Measurements from ENCODE around the gene PCNT.

The PCNT gene

DNA sequence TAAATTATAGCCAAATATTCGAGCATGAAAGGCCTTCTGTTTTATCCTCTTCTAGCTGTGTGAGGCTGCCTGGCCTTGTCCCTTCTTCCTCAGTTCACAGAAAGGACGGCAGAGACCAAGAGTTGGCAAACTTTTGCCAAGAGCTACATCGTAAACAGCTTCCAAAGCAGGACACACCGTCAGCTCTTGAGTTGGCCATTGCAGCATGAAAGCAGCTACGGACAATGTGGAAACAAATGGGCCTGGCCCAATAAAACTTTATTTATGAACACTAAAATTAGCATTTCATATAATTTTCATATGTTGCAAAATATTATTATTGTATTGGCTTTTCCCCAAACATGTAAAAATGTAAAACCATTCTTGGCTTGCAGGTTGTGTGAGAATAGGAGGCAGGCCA lies 11.0 kb upstream of the PCNT start:
- Histone ChIP-seq H3K9me3 (ENCODE audit: control insufficient read depth, insufficient read depth, low read depth, low read length) (no peaks in the 10 kb centered on the region), H3K27ac (ENCODE audit: extremely low read depth, low read depth, low read length) (no peak overlapping the region), H3K4me1 (ENCODE audit: control insufficient read depth, insufficient read depth, low read length) (no peaks in the 10 kb centered on the region), H3K4me3 (ENCODE audit: low read depth, low read length) (no peak overlapping the region), H3K36me3 (ENCODE audit: control insufficient read depth in 2 of 2, insufficient read depth in 1 of 2, low read length in 2 of 2) (peaks cover 60 to 75% of the 10 kb centered on the region in 2 experiments)
- ChIA-PET CTCF (interaction anchor here (0.6 to 0.7 kb wide), 2 partner anchors 277 to 327 kb away, joined by 3 to 5 read pairs; no protein-coding TSS in a partner anchor), POLR2A (interaction anchor here (1.1 kb wide), 1 partner anchor 11 kb away, joined by 3 read pairs; the partner anchor contains the start of genes C21orf58 and PCNT)
- TF ChIP-seq ZNF423 (tag by site-specific recombination; IDR thresholded peaks at IDR 0.05) = no peak
- TF ChIP-seq BCL11B (tag by site-specific recombination; IDR thresholded peaks at IDR 0.05; ENCODE audit: low read depth) = no peak
- no peak for TF ChIP-seq ZSCAN4 (tag by site-specific recombination; IDR thresholded peaks at IDR 0.05)
- no peak for TF ChIP-seq ZNF645 (tag by site-specific recombination; IDR thresholded peaks at IDR 0.05)
- no peak for TF ChIP-seq ZNF76 (tag by site-specific recombination; IDR thresholded peaks at IDR 0.05; ENCODE audit: borderline replicate concordance, low read depth)
- no peak for TF ChIP-seq ZNF335 (tag by site-specific recombination; conservative IDR thresholded peaks at IDR 0.05)
- no peak for TF ChIP-seq ZNF221 (tag by site-specific recombination; IDR thresholded peaks at IDR 0.05; ENCODE audit: borderline replicate concordance)
- TF ChIP-seq ZNF664 (tag by site-specific recombination; IDR thresholded peaks at IDR 0.05) = no peak
- TF ChIP-seq, protein P1, sequence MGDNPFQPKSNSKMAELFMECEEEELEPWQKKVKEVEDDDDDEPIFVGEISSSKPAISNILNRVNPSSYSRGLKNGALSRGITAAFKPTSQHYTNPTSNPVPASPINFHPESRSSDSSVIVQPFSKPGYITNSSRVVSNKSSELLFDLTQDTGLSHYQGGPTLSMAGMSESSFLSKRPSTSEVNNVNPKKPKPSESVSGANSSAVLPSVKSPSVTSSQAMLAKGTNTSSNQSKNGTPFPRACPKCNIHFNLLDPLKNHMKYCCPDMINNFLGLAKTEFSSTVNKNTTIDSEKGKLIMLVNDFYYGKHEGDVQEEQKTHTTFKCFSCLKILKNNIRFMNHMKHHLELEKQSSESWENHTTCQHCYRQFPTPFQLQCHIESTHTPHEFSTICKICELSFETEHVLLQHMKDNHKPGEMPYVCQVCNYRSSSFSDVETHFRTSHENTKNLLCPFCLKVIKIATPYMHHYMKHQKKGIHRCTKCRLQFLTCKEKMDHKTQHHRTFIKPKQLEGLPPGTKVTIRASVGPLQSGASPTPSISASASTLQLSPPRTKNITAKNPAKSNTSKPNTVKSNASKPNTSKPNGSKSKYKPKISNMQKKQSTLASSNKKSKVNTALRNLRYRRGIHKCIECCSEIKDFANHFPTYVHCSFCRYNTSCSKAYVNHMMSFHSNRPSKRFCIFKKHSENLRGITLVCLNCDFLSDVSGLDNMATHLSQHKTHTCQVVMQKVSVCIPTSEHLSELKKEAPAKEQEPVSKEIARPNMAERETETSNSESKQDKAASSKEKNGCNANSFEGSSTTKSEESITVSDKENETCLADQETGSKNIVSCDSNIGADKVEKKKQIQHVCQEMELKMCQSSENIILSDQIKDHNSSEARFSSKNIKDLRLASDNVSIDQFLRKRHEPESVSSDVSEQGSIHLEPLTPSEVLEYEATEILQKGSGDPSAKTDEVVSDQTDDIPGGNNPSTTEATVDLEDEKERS (tag by site-specific recombination; IDR thresholded peaks at IDR 0.05) = no peak
- no peak for TF ChIP-seq SP2 (tag by site-specific recombination; IDR thresholded peaks at IDR 0.05)
- no peak for TF ChIP-seq ZNF639 (tag by site-specific recombination; IDR thresholded peaks at IDR 0.05)
- no peak for TF ChIP-seq ZNF398 (tag by site-specific recombination; IDR thresholded peaks at IDR 0.05)
- TF ChIP-seq KLF9 (tag by site-specific recombination; IDR thresholded peaks at IDR 0.05; ENCODE audit: low read depth) = no peak
- TF ChIP-seq REPIN1 (tag by site-specific recombination; IDR thresholded peaks at IDR 0.05; ENCODE audit: low read depth) = no peak
- TF ChIP-seq HOXA7 (CRISPR knock-in tag; IDR thresholded peaks at IDR 0.05; ENCODE audit: borderline replicate concordance) = no peak
- TF ChIP-seq, protein P2, sequence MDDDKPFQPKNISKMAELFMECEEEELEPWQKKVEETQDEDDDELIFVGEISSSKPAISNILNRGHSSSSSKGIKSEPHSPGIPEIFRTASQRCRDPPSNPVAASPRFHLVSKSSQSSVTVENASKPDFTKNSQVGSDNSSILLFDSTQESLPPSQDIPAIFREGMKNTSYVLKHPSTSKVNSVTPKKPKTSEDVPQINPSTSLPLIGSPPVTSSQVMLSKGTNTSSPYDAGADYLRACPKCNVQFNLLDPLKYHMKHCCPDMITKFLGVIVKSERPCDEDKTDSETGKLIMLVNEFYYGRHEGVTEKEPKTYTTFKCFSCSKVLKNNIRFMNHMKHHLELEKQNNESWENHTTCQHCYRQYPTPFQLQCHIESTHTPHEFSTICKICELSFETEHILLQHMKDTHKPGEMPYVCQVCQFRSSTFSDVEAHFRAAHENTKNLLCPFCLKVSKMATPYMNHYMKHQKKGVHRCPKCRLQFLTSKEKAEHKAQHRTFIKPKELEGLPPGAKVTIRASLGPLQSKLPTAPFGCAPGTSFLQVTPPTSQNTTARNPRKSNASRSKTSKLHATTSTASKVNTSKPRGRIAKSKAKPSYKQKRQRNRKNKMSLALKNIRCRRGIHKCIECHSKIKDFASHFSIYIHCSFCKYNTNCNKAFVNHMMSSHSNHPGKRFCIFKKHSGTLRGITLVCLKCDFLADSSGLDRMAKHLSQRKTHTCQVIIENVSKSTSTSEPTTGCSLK (tag by site-specific recombination; IDR thresholded peaks at IDR 0.05) = no peak

All from HEK293 (cell line).